Lower lobe of right lung (tissue), 2 donors: ENCODE data around the gene ZNHIT3. TPM values are rescaled to one million over a fixed set of nuclear protein-coding genes. Genes with fewer than 3 reads are reported as not detected.
"Not testable (repeated sequence)": the region's sequence is repeated elsewhere in the genome, so short reads cannot be mapped to it uniquely, and the experiment has no call there.

Source experiments
- ATAC-seq, 2 donors: fragments of 200-7000 bp; cut with Tn5 transposase; one replicate each; pipeline ENCODE4 v1.9.1; 2020 to 2022; ENCODE audit warnings: mild to moderate bottlenecking in 2 of 2, moderate library complexity in 2 of 2
- DNase-seq: peaks from one replicate; pipeline ENCODE4 v3.0.0-alpha.2; 2020
- H3K27ac ChIP-seq: fragments of 200-600 bp; one replicate; pipeline ENCODE4 v1.8.0; 2022
- H3K27me3 ChIP-seq: fragments of 200-600 bp; one replicate; pipeline ENCODE4 v1.8.0; 2022; ENCODE audit warnings: low read depth
- H3K36me3 ChIP-seq: fragments of 200-600 bp; one replicate; pipeline ENCODE4 v1.8.0; 2022; ENCODE audit warnings: mild to moderate bottlenecking
- H3K4me1 ChIP-seq: fragments of 200-600 bp; one replicate; pipeline ENCODE4 v1.8.0; 2022
- H3K4me3 ChIP-seq: fragments of 200-600 bp; one replicate; pipeline ENCODE4 v1.8.0; 2022; ENCODE audit warnings: mild to moderate bottlenecking
- H3K9me3 ChIP-seq: fragments of 200-600 bp; one replicate; pipeline ENCODE4 v1.8.0; 2022
- intact Hi-C: fragments of 100-400 bp; cut with DNase I; formaldehyde crosslinking; loops from one replicate; pipeline ENCODE4 v1.11.0; 2022
- long read RNA-seq: library from polyadenylated mRNA; unstranded; transcript quantifications from one replicate; pipeline ENCODE4 v2.0.0, GENCODE V29; 2021
- total RNA-seq: library from RNA; stranded (reverse); fragmentation: NEBNext Ultra II Directional; extraction: Animal tissue kit (Norgen Biotek cat#: 25700); gene quantifications from one replicate; pipeline ENCODE4 v1.2.1, GENCODE V29; 2021
- TF ChIP-seq, protein P1 (sequence below): fragments of 200-600 bp; IDR thresholded peaks from one replicate; pipeline ENCODE4 v1.8.0; 2022; ENCODE audit warnings: antibody characterized with exemption, mild to moderate bottlenecking
- donor health status: DM: no; HTN: yes; CAD: no; lungs with severe emphysema.

Gene ZNHIT3
- total RNA-seq: 30.1 TPM
- long read RNA-seq, partial matches to known transcripts: 0 of 6 reads
- long read RNA-seq, other reads (novel, unspliced or antisense): 1 of 6 reads

DNA sequence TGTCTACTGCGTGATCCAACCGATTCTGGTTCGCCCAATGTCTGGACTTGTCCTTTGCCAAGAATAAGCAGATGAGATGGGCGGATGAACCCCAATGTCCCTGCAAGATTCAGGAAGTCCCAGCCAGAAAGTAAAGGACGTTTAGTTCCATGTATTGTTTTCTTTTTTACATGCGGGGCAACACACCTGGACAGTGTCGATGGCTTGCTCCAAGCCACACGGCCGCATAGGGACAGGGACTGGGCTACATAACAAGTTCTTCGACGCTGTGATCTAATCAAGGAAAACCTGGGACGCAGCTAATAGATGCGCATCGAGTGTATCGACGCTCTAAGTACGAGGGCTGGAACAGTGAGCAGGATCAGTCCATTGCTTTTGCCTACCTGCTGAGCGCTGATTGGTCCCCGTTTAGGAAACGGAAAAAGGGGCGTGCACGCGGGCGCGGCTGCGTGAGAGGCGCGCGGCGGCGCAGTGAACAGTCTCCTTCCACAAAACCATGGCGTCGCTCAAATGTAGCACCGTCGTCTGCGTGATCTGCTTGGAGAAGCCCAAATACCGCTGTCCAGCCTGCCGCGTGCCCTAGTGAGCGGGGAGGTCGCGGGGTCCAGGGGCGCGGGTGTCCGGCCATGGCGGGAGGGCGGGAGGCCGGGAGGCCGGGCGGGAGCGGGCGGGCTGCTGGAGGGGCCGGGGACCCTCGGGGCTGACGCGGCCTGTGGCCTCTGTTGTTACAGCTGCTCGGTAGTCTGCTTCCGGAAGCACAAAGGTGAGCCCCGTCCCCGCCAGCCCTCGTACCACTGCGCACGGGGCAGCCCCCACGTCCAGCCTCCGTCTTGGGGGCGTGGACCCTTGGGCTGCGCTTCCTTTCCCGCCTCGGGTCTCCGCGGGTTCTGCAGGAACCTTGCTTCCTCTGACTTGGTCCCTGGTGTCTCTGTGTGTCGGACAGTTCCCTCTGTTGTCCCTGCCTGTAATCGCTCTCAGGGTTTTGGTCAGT is at the start of gene ZNHIT3:
ZNHIT3 (plus strand) TSS at position 478 of the 991 bp plus-strand sequence; CDS start at position 497, 19 bp downstream.
- Histone ChIP-seq H3K36me3 (peaks cover 9% of the 10 kb centered on the region), H3K4me1 (peaks cover 43% of the 10 kb centered on the region), H3K27me3 (peaks cover 14% of the 10 kb centered on the region), H3K9me3 (no peaks in the 10 kb centered on the region), H3K27ac (peak within 1 kb of the TSS; percentile 87), H3K4me3 (peak within 1 kb of the TSS; percentile 99)
- DNase-seq (peak; percentile 95), ATAC-seq (peak; percentile 95 to 97)
- intact Hi-C loops: no loop called here
- TF ChIP-seq, protein P1, sequence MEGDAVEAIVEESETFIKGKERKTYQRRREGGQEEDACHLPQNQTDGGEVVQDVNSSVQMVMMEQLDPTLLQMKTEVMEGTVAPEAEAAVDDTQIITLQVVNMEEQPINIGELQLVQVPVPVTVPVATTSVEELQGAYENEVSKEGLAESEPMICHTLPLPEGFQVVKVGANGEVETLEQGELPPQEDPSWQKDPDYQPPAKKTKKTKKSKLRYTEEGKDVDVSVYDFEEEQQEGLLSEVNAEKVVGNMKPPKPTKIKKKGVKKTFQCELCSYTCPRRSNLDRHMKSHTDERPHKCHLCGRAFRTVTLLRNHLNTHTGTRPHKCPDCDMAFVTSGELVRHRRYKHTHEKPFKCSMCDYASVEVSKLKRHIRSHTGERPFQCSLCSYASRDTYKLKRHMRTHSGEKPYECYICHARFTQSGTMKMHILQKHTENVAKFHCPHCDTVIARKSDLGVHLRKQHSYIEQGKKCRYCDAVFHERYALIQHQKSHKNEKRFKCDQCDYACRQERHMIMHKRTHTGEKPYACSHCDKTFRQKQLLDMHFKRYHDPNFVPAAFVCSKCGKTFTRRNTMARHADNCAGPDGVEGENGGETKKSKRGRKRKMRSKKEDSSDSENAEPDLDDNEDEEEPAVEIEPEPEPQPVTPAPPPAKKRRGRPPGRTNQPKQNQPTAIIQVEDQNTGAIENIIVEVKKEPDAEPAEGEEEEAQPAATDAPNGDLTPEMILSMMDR: no peak

DNA sequence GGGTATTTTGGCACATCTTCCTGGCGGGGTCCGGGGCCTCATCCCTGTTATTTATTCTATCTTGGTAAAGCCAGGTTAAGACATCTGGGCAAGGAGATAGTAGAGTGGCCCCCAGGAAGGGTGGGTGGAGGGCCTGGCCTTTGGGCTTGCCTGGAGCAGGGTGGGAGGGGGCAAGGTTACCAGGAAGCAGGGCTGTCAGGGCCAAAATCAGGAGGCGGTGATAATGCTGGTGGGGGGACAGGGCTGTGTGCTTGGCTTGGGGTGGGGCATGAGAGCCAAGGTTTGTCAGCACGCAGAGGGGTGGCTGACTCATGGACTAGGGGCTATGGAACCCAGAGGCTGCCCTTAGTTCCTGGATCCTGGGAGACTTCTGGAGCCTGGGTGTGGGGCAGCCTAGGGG is 44.7 kb upstream of the ZNHIT3 start:
- H3K27ac ChIP-seq, DNase-seq, H3K9me3 ChIP-seq, H3K4me3 ChIP-seq, H3K27me3 ChIP-seq, H3K36me3 ChIP-seq, H3K4me1 ChIP-seq, intact Hi-C loops: not testable (repeated sequence)
- ATAC-seq: peak in 1 of 2 donors; percentile 15

DNA sequence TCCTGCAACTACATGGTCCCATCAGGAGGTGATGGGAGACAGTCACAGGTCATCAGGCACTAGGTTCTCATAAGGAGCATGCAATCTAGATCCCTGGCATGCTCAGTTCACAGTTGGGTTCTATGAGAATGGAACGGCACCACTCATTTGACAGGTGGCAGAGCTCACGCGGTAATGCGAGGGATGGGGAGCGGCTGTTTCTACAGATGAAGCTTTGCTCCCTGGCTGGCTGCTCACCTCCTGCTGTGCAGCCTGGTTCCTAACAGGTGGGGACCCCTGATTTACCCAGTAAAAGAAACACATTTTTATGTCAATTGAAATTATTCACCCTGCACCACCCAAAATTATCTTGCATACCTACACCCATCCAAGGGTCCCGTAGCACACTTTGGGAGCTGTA is 42.7 kb upstream of the ZNHIT3 start:
- Histone ChIP-seq H3K9me3 (no peaks in the 10 kb centered on the region), H3K4me3 (no peak overlapping the region), H3K4me1 (no peaks in the 10 kb centered on the region), H3K27ac (no peak overlapping the region), H3K36me3 (no peaks in the 10 kb centered on the region), H3K27me3 (no peaks in the 10 kb centered on the region)
- intact Hi-C loops: no loop called here
- DNase-seq (peak; percentile 10), ATAC-seq (no peak)
- TF ChIP-seq, protein P1: no peak

DNA sequence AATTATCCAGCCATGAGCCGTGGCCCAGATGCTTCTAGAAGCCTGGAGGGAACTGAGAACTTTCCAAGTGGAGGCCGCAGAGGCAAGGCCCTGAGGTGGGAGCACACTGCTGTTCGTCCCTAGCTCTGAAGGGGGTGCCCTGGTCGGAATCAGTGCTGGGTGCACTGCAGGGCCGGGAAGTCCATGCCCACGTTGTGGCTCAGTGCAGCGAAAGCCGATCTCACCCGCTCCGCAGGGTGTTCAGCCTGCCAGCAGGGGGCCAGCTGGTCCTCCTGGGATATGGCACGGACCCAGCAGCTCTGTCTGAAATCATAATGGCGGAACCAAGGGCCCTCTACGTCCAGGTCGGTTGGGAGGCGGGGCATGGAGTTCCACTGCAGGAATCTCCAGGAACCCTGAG is 36.5 kb upstream of the ZNHIT3 start:
- intact Hi-C loops, H3K27ac ChIP-seq, H3K27me3 ChIP-seq, H3K4me1 ChIP-seq, H3K36me3 ChIP-seq, H3K9me3 ChIP-seq, H3K4me3 ChIP-seq, DNase-seq, ATAC-seq: not testable (repeated sequence)

DNA sequence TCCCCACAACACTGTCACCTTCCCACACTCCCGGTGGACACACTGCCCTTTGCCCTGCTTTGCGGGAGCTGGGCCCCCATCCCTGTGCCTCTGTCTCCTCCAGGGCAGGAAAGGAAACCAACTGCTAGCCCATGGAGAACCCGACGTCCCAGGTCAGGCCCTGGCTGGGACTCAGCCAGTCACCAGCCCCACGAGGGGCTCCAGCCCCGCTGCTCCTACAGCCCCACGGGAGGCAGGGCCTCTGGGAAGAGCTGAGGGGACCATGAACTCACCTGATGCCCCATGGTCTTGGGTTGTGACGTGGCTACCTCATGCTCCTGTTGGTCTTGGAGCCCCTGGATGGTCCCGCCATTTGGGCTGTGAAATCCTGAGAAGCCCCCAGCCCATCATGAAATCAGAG is 33.6 kb upstream of the ZNHIT3 start:
- intact Hi-C loops, H3K36me3 ChIP-seq, ATAC-seq, H3K27me3 ChIP-seq, H3K27ac ChIP-seq, H3K9me3 ChIP-seq, H3K4me3 ChIP-seq, H3K4me1 ChIP-seq: not testable (repeated sequence)
- DNase-seq: peak; percentile 40

DNA sequence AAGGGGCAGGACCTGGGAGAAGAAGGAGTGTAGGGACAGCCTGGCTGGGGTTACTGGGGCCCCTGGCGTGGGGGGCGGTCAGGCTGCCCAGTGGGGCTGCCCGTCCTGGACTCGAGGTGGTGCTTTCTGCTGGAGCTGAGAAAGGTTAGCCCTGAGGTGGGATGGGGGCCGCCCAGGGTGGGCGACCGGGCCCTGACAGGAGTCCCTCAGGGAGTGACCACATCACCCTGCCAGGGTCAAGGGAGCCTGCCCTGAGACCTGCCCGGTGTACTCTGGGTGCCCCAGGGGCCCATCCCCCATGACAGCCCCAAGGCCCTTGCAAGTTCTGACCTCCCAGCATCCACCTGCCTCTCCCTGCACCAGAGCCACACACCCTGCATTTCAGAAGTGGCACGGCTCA is 28.8 kb upstream of the ZNHIT3 start:
- H3K27me3 ChIP-seq: peaks cover 18% of the 10 kb centered on the region
- ATAC-seq, H3K4me1 ChIP-seq, H3K27ac ChIP-seq, H3K4me3 ChIP-seq, H3K36me3 ChIP-seq, DNase-seq, intact Hi-C loops, H3K9me3 ChIP-seq: not testable (repeated sequence)

DNA sequence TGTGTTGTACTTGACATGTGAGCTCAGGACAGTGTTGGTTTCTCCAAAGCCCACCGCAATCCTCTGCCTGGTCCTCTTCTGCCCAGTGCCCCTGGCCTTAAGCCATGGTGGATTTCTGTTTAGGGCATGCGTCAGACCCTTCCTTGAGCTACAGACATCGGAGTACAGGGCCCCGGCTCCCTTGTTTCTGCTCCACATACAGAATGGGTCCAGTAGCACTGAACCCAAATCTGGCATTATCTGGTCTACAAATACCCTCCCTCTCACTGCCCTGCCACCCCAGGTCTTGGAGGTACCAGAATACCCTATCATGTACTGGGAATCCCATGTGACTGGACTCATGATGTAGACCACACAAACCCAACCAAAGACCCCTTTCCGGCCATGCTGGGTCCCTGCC is 27.4 kb upstream of the ZNHIT3 start:
- no peak for DNase-seq
- no peaks in the 10 kb centered on the region for H3K9me3 ChIP-seq
- H3K4me1 ChIP-seq: no peaks in the 10 kb centered on the region
- H3K4me3 ChIP-seq: no peak overlapping the region
- no peaks in the 10 kb centered on the region for H3K36me3 ChIP-seq
- ATAC-seq: peak in 1 of 2 donors; percentile 23
- intact Hi-C loops: no loop called here
- H3K27ac ChIP-seq: no peak overlapping the region
- TF ChIP-seq, protein P1: no peak
- peaks cover 30% of the 10 kb centered on the region for H3K27me3 ChIP-seq
